GM10266 (cell line): ENCODE data around the gene IFT43.

Experiments used
- DNase-seq: peaks from one replicate; pipeline ENCODE4 v3.0.0; 2012; ENCODE audit errors: extremely low spot score
- CTCF ChIP-seq: IDR thresholded peaks from 2 replicates; pipeline ENCODE4 v1.5.1; 2012; ENCODE audit warnings: mild to moderate bottlenecking, low read depth; ENCODE audit not compliant: control insufficient read depth, insufficient read depth; ENCODE audit errors: missing control alignments

IFT43 gene

DNA sequence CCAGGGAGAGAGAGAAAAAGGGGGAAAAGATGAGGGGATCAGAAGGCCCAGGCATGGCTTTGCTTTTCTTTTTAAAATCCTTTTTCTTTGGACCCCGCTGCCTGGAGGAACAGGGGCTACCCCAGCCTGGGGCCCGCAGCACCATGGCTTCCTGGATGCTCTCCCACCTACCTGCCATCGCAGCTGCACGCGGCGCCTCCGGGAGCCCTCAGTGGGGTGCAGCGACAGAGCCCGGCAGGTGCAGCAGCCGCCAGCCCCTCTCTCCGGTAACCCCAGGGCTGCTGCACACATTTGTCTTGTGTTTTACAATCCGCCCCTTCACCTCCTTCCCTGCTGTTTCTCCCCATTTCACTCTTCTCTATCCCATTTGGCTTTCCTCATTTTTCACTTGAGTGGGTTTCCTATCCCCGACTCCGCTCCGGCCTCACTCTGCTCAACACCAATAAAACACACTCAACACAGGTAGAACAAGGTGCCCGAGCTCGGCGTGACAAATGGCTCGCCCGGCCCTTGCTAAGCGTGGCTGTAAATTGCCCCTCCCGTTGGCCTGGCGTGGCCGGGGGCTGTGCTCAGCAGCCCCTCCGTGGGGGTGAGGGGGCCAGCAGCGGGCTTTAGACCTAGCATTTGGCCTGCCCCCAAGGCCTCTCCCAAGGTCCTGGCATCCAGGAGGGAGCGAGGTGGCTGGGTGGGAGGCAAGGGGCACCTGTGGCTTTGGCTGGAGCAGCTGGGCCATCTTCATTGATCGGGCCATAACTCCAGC, 113.5 kb downstream of the IFT43 start:
- no peak for DNase-seq
- TF ChIP-seq CTCF: no peak

DNA sequence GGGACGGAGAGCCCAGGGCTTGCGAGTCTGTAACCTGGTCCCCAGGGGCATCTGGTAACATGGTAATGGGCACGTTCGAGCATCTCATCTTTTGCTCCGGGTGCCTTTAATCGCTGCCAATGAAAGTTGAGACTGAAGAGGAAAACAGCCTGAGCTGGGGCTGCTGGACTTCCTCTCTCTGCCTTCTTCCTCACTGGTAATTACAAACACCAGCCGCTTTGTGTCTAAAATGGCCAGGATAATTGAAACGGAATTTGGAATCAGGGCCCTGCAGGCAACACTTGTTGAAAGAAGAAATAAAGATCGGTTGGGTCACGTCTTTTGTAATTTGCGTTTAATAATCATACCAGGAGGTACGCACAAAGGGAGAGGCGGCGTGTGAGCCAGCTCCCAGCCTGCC, 114.7 kb downstream of the IFT43 start:
- no peak for TF ChIP-seq CTCF

DNA sequence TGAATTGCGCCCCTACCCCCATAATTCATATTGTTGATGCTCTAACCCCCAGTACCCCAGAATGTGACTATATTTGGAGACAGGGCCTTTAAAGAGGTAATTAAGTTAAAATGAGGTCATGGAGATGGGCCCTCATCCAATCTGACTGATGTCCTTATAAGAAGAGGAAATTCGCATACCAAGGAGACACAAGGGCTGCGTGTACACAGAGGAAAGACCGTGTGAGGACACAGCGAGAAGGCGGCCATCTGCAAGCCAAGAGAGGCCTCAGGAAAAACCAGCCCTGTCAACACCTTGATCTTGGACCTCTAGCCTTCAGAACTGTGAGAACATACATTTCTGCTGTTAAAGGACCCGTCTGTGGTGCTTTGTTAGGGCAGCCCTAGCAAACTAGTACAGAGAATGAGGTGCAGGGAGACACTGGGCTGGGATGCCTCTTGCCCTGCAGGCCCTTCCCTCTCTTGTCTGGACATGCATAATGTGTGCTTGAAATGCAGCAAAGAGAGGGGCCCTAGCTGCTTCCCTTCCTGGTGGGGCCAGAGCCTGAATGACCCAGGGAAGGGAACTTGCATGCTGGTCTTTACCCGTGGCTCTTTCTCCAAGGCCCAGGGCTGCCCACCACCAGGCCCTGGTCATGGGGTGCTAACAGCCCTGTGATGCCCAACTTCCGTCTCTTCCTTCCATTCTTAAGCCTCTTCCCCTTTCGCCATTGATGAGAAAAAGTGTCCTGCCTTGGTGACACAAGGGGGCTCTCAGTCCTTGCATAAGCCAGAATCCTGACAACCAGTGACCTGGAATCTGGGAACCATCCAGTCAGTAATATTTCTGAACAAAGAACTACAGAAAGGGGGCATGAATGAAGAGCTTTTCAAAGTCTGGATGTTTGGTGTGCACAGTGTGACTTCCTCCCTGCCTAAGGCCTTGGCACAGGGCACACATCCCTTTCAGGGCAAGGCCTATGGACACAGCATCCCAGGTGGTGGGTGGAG, 116.1 kb downstream of the IFT43 start:
- peak; percentile 22 for TF ChIP-seq CTCF
- no peak for DNase-seq

More for the DNA sequence above, 114.7 kb downstream of the IFT43 start:
- no peak for DNase-seq

DNA sequence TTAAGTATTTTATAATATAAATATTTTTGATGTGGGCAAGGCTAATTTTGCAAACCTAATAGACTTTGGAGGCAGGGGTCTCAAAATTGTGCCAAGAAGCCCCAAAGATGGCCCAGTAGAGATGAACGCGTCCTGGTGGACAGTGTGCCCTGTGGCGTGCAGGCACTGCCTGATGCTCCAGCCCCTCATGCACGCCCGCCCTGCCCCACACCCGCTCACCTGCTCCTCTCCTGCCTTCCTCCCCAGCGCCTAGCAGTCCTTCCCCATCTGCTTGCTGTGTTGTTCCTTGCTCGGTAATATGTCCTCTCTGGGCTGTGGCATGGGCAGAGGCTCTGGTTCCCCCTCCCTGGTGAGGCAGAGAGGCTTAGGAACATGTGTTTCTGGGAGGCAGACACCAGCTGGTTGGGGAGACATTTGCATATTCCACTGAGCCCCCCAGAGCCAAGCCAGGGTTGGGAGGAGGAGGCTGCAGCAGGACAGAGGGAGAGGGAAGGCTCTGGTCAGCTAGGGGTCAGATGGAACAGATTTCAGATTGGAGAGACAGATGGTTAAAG, 119.3 kb downstream of the IFT43 start:
- no peak for DNase-seq
- TF ChIP-seq CTCF: no peak

DNA sequence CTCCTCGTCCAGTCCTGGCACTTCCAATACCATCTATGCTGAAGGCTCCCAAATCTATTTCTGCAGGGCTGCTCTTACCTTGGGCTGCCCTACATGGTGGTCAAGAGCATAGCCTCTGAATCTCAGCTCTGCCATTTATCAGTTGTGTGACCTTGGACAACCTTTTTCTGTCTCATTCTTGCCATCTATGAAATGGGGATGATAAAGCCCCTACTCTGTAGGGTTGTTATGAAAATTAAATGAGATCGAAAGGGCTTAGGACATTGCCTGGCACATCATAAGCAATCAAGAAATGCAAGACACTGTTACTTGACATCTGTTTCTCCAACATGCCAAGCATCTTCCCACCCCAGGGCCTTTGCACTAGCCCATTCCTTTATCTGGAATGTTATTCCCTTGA, 120.6 kb downstream of the IFT43 start:
- no peak for TF ChIP-seq CTCF
- DNase-seq: no peak

DNA sequence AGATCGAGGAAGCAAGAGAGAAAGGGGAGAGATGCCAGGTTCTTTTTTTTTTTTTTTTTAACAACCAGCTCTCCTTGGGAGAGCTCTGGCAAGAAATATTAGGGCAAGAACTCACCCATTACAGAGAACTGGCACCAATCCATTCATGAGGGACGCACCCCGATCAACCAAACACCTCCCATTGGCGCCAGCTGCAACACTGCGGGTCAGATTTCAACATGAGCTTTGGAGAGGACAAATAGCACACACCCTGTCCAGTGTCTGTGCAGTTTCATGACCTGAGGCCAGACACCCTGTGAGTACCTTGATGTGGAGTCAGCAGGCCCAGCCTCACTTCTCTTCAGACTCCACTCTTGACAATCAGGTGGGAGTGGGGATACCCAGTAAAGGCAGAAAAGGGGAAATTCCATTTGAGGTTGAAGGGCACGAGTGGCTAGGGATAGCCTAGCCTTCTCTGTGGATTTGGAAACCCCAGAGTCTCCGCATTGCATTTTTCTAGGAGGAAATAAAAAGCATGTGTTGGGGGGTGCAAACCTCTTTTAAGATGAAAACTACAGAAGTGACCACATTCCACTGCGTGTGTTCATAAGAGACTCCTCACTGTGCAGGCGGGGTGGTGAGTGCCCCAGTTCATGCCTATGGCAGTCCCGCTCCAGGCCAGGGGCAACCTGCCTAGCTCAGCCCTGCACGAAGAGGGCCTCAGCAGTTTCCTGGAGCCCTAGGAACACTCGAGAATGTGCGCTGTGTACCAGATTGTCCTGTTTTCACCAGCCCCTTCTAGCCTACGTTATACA, 123.7 kb downstream of the IFT43 start:
- no peak for TF ChIP-seq CTCF
- DNase-seq: no peak
